ENCODE data around the gene CDC6.

The CDC6 gene

GRCh38 chr17:40341808-40342503, 54.3 kb downstream of the CDC6 start:
- no peak for DNase-seq

GRCh38 chr17:40342504-40343218, 55.0 kb downstream of the CDC6 start:
- no peak for DNase-seq

- no peak for DNase-seq
Observed at GRCh38 chr17:40343219-40344119, 55.8 kb downstream of the CDC6 start.

- DNase-seq = no peak
Observed at GRCh38 chr17:40344421-40345160, 56.9 kb downstream of the CDC6 start.

- DNase-seq = no peak
Observed at GRCh38 chr17:40345161-40345993, 57.7 kb downstream of the CDC6 start.

GRCh38 chr17:40345994-40346764, 58.5 kb downstream of the CDC6 start:
- DNase-seq = no peak

GRCh38 chr17:40346765-40347158, 59.1 kb downstream of the CDC6 start:
- no peak for DNase-seq

- DNase-seq = no peak
Observed at GRCh38 chr17:40347319-40348135, 59.8 kb downstream of the CDC6 start.

GRCh38 chr17:40348136-40348504, 60.4 kb downstream of the CDC6 start:
- DNase-seq = no peak

GRCh38 chr17:40348562-40349476, 61.1 kb downstream of the CDC6 start:
- no peak for DNase-seq

GRCh38 chr17:40349477-40349894, 61.8 kb downstream of the CDC6 start:
- no peak for DNase-seq

- no peak for DNase-seq
Observed at GRCh38 chr17:40349895-40350688, 62.4 kb downstream of the CDC6 start.

- no peak for DNase-seq
Observed at GRCh38 chr17:40350689-40351358, 63.1 kb downstream of the CDC6 start.

- no peak for DNase-seq
Observed at GRCh38 chr17:40351359-40352236, 63.9 kb downstream of the CDC6 start.

GRCh38 chr17:40352237-40352778, 64.6 kb downstream of the CDC6 start:
- no peak for DNase-seq

GRCh38 chr17:40352779-40353394, 65.2 kb downstream of the CDC6 start:
- DNase-seq = no peak
